Myocyte (in vitro differentiated cells): ENCODE results near the gene AMER3. TPM values are rescaled to one million over a fixed set of nuclear protein-coding genes. Genes with fewer than 3 reads are reported as not detected.

ENCODE experiments used
- total RNA-seq: library from RNA; depleted of rRNA; stranded (reverse); fragments of >200 nt; gene quantifications from 2 replicates; pipeline ENCODE4 v1.2.3, GENCODE V29; 2014

The AMER3 gene
- total RNA-seq, 1 donor from 2014 or later, result not detected

Other genes starting within 250 kb of the AMER3 start
- gene POTEI, start 246.2 kb upstream of the AMER3 start, total RNA-seq, result not detected in 2 replicates
- not detected in 2 replicates for gene CFC1B, start 234.3 kb upstream of the AMER3 start, total RNA-seq
- gene CFC1, start 156.0 kb upstream of the AMER3 start, total RNA-seq, result not detected in 2 replicates
- not detected in 2 replicates for gene POTEJ, start 144.1 kb upstream of the AMER3 start, total RNA-seq
- gene GPR148, start 26.5 kb upstream of the AMER3 start, total RNA-seq, result not detected in 2 replicates
- gene ARHGEF4, start 81.4 kb downstream of the AMER3 start, total RNA-seq, result 0.86 and 1.1 TPM in 2 replicates